ENCODE measurements around the gene TMEM178B.
"Not testable (repeated sequence)": the region's sequence is repeated elsewhere in the genome, so short reads cannot be mapped to it uniquely, and the experiment has no call there.

The TMEM178B gene

GRCh38 chr7:141403846-141404245 is 330.0 kb downstream of the TMEM178B start:
- not testable (repeated sequence) for DNase-seq (ENCODE audit: low read depth, low spot score); H3K27ac ChIP-seq

GRCh38 chr7:141406347-141406746 is 332.5 kb downstream of the TMEM178B start:
- no peak overlapping the region for H3K27ac ChIP-seq
- DNase-seq (ENCODE audit: low read depth, low spot score), result no peak

- DNase-seq (ENCODE audit: low read depth, low spot score), result no peak
- H3K27ac ChIP-seq, result no peak overlapping the region
Observed at GRCh38 chr7:141407893-141408292, 334.0 kb downstream of the TMEM178B start.

GRCh38 chr7:141408440-141408839 is 334.6 kb downstream of the TMEM178B start:
- no peak overlapping the region for H3K27ac ChIP-seq
- no peak for DNase-seq (ENCODE audit: low read depth, low spot score)

GRCh38 chr7:141409219-141409618 is 335.4 kb downstream of the TMEM178B start:
- H3K27ac ChIP-seq, result no peak overlapping the region
- DNase-seq (ENCODE audit: low read depth, low spot score), result no peak

GRCh38 chr7:141409801-141410329 is 336.0 kb downstream of the TMEM178B start:
- H3K27ac ChIP-seq, result no peak overlapping the region
- DNase-seq (ENCODE audit: low read depth, low spot score), result no peak

- DNase-seq (ENCODE audit: low read depth, low spot score), result no peak
Observed at GRCh38 chr7:141410353-141411000, 336.6 kb downstream of the TMEM178B start.

GRCh38 chr7:141411133-141411532 is 337.3 kb downstream of the TMEM178B start:
- DNase-seq (ENCODE audit: low read depth, low spot score), result no peak
- no peak overlapping the region for H3K27ac ChIP-seq

More at GRCh38 chr7:141410353-141411000, 336.6 kb downstream of the TMEM178B start:
- H3K27ac ChIP-seq, result no peak overlapping the region

- H3K27ac ChIP-seq, result no peak overlapping the region
- DNase-seq (ENCODE audit: low read depth, low spot score), result no peak
Observed at GRCh38 chr7:141415999-141416398, 342.1 kb downstream of the TMEM178B start.

GRCh38 chr7:141416650-141417270 is 342.9 kb downstream of the TMEM178B start:
- no peak overlapping the region for H3K27ac ChIP-seq
- no peak for DNase-seq (ENCODE audit: low read depth, low spot score)

GRCh38 chr7:141417506-141417905 is 343.6 kb downstream of the TMEM178B start:
- no peak overlapping the region for H3K27ac ChIP-seq
- DNase-seq (ENCODE audit: low read depth, low spot score), result no peak

- no peak overlapping the region for H3K27ac ChIP-seq
- no peak for DNase-seq (ENCODE audit: low read depth, low spot score)
Observed at GRCh38 chr7:141418066-141418465, 344.2 kb downstream of the TMEM178B start.

- H3K27ac ChIP-seq, result no peak overlapping the region
- DNase-seq (ENCODE audit: low read depth, low spot score), result no peak
Observed at GRCh38 chr7:141421306-141421705, 347.4 kb downstream of the TMEM178B start.

- DNase-seq (ENCODE audit: low read depth, low spot score), result no peak
- no peak overlapping the region for H3K27ac ChIP-seq
Observed at GRCh38 chr7:141427134-141427533, 353.3 kb downstream of the TMEM178B start.

- no peak overlapping the region for H3K27ac ChIP-seq
- DNase-seq (ENCODE audit: low read depth, low spot score), result no peak
Observed at GRCh38 chr7:141430455-141431139, 356.7 kb downstream of the TMEM178B start.

GRCh38 chr7:141431140-141431479 is 357.2 kb downstream of the TMEM178B start:
- DNase-seq (ENCODE audit: low read depth, low spot score), result no peak
- no peak overlapping the region for H3K27ac ChIP-seq

GRCh38 chr7:141431711-141432110 is 357.8 kb downstream of the TMEM178B start:
- H3K27ac ChIP-seq, result no peak overlapping the region
- DNase-seq (ENCODE audit: low read depth, low spot score), result no peak

GRCh38 chr7:141433698-141434097 is 359.8 kb downstream of the TMEM178B start:
- DNase-seq (ENCODE audit: low read depth, low spot score), result no peak
- H3K27ac ChIP-seq, result no peak overlapping the region

- H3K27ac ChIP-seq, result no peak overlapping the region
- no peak for DNase-seq (ENCODE audit: low read depth, low spot score)
Observed at GRCh38 chr7:141436139-141436538, 362.3 kb downstream of the TMEM178B start.

GRCh38 chr7:141436575-141437075 is 362.8 kb downstream of the TMEM178B start:
- DNase-seq (ENCODE audit: low read depth, low spot score), result no peak
- H3K27ac ChIP-seq, result no peak overlapping the region

GRCh38 chr7:141439164-141439563 is 365.3 kb downstream of the TMEM178B start:
- H3K27ac ChIP-seq, result no peak overlapping the region
- no peak for DNase-seq (ENCODE audit: low read depth, low spot score)

Measured in epithelial cell of prostate (primary cell).